Amniotic epithelial cell (primary cell): ENCODE data around the gene ANKS1B.

ENCODE experiments used
- DNase-seq: peaks from one replicate; pipeline ENCODE4 v3.0.0-alpha.2; 2010; ENCODE audit warnings: low read depth

The ANKS1B gene

DNA sequence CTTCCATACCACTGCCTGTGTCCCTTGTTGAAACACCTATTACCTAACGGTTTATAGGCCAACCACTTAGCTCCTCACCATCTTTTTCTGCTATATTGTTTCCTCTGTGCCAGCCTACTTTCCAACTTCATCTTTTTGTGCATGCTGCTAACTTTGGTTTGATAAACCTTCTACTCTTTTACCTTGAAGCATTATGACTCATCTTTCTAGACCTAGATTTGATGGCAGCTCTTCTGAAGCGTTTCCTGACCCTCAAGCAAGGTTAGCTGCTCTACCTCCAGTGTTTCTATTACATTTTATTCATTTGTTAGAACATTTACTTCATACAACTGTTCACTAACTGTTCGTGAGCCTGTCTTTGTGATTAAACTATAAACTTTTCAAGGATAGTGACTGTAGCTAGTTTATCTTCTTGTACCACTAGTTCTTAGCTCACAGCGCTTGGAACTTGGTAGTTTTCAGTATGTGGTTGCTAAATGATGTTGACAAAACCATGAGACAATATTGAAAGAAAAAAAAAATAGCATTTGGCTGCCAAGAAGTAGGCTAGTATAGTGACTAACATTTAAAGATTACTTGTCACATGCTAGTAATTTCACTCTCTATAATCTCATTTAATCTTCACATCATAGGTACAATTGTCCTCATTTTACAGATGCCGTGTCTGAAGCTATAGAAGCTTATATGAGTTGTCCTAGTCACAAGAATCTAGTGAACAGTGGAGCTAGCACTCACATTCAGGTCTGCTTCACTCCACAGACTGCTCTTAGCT is 1260.2 kb downstream of the ANKS1B start:
- DNase-seq: no peak

DNA sequence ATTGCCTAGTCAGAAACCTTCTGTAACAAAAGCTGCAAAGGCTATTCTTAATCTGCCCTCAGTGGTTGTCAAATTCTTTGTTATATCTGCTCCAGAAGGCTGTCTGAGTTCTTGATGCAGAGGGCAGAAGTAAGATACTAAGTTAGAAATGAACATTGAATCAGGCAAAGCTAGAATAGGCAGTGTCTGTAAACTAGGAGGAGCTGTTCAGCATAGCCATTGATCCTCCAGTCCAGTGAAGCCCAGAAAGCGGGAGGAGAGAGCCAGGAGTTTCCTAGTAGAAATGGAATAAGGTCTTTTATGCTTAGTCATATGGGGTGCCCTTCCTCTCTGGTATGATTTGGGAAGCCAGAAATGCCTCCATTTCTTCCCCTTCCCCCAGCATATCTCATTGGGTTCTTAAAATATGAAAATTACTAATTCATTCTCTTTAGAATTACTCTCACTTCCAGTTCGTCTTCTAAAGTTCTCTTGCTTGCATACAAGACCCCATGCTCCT is 1263.5 kb downstream of the ANKS1B start:
- DNase-seq: no peak

- DNase-seq: no peak
These were observed 1264.9 kb downstream of the ANKS1B start for GRCh38 chr12:98719515-98720504.

DNA sequence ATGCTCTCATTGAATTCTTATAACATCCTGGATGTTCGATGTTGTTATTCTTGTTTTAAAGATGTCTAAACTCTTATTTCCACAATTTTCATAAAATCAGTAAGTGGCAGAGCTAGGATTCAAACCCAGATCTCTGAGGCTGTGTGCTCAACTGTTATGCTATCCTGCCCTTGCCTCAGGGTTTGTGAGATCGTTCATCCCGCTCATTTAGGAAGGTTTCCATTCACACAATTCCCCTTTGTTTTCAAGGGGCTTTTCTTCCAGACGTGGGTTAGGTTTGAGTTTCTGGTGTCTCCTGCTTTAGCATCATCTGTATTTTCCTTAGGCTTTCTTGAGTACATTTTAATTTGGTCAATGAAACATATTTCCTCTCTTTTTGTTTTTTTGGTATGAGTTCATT is 1270.3 kb downstream of the ANKS1B start:
- no peak for DNase-seq

DNA sequence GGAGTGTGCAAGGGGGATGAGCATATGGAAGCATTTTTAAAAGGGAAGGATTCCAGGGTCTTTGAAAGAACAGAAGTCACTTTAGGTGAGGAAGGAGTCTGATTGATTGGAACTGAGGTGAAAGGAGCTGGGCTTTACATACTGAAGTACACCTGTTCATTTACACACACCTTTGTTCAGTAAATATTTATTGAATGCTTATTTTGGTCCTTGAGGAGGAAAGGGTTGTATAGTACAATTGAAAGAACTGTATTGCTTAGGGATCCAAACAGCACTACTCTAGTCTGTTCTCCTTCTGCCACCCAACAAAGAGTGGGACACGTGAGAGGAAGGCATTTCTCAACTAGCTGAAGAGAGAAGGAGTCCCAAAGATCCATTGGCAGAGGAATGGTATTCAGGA is 1275.7 kb downstream of the ANKS1B start:
- DNase-seq: no peak

DNA sequence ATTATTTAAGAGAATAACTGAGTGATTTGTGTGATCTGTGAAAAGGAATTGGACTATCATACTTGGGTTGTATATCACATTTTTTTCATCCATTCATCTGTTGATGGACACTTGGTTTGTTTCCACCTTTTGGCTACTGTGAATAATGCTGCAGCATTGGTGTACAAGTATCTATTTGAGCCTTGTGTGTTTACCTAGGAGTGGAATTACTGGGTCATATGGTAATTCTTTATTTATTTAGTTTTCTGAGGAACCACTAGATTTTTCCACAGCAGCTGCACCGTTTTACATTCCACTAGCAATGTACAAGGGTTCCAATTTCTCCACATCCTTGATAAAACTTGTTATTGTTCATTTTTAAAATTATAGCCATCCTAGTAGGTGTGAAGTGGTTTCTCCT is 1283.6 kb downstream of the ANKS1B start:
- no peak for DNase-seq

DNA sequence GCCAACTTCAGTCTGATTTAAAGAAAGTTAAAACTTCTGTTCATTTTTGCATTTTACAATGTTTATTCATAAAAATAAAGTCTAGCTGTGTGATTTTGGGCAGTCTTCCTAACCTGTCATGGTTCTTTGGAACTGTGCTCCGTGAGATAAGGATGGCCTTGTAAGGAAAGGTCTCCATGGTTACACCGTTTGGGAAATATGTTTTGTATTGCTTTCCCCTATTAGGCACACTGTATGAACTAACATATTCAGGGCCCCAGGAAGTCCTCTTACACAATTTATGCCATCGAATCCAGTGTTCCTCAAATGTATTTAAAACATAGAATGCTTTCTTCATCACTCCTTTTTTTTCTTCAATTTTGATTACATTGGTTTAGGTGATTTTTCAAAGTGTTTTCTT is 1285.2 kb downstream of the ANKS1B start:
- peak; percentile 50 for DNase-seq

GRCh38 chr12:98698603-98699463 is 1285.9 kb downstream of the ANKS1B start:
- DNase-seq: peak; percentile 60

GRCh38 chr12:98697209-98697608 is 1287.5 kb downstream of the ANKS1B start:
- DNase-seq: no peak

GRCh38 chr12:98696036-98696646 is 1288.6 kb downstream of the ANKS1B start:
- peak; percentile 46 for DNase-seq

DNA sequence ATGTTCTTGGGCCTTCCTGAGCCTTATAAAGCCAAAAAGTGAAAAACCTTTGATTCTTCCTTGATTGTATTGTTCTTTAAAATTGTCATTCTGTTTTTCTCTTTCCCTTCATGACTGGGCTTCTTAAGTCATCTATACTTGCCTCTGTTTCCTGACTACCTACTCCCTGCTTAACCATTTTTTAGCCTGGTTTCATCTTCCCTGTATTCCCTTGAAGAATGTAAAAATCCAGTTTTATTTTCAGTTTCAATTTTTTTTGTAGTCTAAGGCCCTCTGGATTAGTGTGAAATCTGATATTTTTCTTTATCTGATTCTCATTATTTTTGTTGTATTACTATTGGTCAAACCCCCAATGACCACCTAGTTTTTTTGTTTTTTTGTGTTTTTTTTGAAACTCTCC is 1293.4 kb downstream of the ANKS1B start:
- no peak for DNase-seq

- peak; percentile 19 for DNase-seq
These were observed 1298.1 kb downstream of the ANKS1B start for GRCh38 chr12:98686603-98687002.
